ENCODE results near the gene AK1. TPM values are rescaled to one million over a fixed set of nuclear protein-coding genes. Genes with fewer than 3 reads are reported as not detected.

The AK1 gene
- total and polyA plus RNA-seq, 2 of the 13 experiments (the other 11 are each of a cell fraction or from before 2014, with no cell fraction given) = 19.1 to 32.8 TPM

DNA sequence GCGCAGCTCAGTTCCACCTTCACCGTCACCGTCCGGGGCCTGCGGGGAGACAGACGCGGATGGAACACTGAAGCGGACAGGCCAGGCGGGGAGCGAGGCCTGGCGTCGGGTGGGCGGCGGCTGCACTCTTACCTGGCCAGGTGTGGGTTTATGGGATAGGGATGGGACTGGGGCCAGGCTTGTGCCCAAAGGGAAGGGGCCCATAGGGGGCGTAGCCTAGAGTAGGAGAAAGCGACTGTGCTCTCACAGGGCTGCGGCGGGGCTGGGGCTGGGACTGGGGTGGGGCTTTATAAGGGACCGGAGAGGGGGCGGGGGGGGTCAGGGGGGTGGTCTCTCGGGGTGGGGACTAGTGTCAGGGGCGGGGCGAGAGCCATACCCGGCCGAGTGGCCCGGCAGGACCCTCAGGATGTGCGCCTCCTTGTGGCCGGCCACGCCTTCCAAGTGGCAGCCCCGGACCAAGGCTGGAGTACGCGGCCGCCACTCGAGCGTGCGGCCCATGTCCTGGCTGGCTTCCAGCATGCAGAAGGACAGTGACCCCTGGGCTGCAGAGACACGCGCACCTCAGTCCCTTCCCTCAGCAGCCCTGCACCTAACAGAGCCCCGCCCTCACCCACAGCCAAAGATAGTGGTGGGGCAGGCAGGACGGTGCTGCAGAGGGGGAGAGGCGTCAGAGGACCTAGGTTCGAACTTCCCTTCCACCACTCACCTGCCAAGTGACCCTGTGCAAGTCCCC is 52.0 kb downstream of the AK1 start (continued):
- TF ChIP-seq, protein P1, sequence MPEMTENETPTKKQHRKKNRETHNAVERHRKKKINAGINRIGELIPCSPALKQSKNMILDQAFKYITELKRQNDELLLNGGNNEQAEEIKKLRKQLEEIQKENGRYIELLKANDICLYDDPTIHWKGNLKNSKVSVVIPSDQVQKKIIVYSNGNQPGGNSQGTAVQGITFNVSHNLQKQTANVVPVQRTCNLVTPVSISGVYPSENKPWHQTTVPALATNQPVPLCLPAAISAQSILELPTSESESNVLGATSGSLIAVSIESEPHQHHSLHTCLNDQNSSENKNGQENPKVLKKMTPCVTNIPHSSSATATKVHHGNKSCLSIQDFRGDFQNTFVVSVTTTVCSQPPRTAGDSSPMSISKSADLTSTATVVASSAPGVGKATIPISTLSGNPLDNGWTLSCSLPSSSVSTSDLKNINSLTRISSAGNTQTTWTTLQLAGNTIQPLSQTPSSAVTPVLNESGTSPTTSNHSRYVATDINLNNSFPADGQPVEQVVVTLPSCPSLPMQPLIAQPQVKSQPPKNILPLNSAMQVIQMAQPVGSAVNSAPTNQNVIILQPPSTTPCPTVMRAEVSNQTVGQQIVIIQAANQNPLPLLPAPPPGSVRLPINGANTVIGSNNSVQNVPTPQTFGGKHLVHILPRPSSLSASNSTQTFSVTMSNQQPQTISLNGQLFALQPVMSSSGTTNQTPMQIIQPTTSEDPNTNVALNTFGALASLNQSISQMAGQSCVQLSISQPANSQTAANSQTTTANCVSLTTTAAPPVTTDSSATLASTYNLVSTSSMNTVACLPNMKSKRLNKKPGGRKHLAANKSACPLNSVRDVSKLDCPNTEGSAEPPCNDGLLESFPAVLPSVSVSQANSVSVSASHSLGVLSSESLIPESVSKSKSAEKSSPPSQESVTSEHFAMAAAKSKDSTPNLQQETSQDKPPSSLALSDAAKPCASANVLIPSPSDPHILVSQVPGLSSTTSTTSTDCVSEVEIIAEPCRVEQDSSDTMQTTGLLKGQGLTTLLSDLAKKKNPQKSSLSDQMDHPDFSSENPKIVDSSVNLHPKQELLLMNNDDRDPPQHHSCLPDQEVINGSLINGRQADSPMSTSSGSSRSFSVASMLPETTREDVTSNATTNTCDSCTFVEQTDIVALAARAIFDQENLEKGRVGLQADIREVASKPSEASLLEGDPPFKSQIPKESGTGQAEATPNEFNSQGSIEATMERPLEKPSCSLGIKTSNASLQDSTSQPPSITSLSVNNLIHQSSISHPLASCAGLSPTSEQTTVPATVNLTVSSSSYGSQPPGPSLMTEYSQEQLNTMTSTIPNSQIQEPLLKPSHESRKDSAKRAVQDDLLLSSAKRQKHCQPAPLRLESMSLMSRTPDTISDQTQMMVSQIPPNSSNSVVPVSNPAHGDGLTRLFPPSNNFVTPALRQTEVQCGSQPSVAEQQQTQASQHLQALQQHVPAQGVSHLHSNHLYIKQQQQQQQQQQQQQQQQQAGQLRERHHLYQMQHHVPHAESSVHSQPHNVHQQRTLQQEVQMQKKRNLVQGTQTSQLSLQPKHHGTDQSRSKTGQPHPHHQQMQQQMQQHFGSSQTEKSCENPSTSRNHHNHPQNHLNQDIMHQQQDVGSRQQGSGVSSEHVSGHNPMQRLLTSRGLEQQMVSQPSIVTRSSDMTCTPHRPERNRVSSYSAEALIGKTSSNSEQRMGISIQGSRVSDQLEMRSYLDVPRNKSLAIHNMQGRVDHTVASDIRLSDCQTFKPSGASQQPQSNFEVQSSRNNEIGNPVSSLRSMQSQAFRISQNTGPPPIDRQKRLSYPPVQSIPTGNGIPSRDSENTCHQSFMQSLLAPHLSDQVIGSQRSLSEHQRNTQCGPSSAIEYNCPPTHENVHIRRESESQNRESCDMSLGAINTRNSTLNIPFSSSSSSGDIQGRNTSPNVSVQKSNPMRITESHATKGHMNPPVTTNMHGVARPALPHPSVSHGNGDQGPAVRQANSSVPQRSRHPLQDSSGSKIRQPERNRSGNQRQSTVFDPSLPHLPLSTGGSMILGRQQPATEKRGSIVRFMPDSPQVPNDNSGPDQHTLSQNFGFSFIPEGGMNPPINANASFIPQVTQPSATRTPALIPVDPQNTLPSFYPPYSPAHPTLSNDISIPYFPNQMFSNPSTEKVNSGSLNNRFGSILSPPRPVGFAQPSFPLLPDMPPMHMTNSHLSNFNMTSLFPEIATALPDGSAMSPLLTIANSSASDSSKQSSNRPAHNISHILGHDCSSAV (CRISPR knock-in tag; IDR thresholded peaks at IDR 0.05; ENCODE audit: borderline replicate concordance) = no peak
- TF ChIP-seq ZNF143 (CRISPR knock-in tag; IDR thresholded peaks at IDR 0.05) = peak; percentile 42; the same call in 1 of the 2 replicates
- TF ChIP-seq ARNT2 (CRISPR knock-in tag; IDR thresholded peaks at IDR 0.05; ENCODE audit: low read depth) = 0 out of 2 replicates have a peak, but pooled peaks have one; percentile 33
- TF ChIP-seq NCOA5 (CRISPR knock-in tag; IDR thresholded peaks at IDR 0.05) = no peak
- TF ChIP-seq TBX2 (CRISPR knock-in tag; IDR thresholded peaks at IDR 0.05; ENCODE audit: borderline replicate concordance) = peak; percentile 34
- no peak for TF ChIP-seq ZNF790 (CRISPR knock-in tag; IDR thresholded peaks at IDR 0.05; ENCODE audit: borderline replicate concordance)
- TF ChIP-seq ZNF263 (CRISPR knock-in tag; IDR thresholded peaks at IDR 0.05) = no peak; the same call in 1 of the 2 replicates
- TF ChIP-seq ZMYM4 (CRISPR knock-in tag; IDR thresholded peaks at IDR 0.05) = peak; percentile 37; the same call in 1 of the 2 replicates
- TF ChIP-seq RFXANK (CRISPR knock-in tag; IDR thresholded peaks at IDR 0.05) = no peak
- no peak for TF ChIP-seq MIER2 (CRISPR knock-in tag; IDR thresholded peaks at IDR 0.05)
- no peak for TF ChIP-seq ZBTB21 (CRISPR knock-in tag; IDR thresholded peaks at IDR 0.05)
- no peak for TF ChIP-seq SIX1 (CRISPR knock-in tag; IDR thresholded peaks at IDR 0.05; ENCODE audit: borderline replicate concordance)
- peak; percentile 61; the same call in 1 of the 2 replicates for TF ChIP-seq RAD21 (CRISPR knock-in tag; IDR thresholded peaks at IDR 0.05)
- TF ChIP-seq, protein P2, sequence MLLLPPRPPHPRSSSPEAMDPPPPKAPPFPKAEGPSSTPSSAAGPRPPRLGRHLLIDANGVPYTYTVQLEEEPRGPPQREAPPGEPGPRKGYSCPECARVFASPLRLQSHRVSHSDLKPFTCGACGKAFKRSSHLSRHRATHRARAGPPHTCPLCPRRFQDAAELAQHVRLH (CRISPR knock-in tag; IDR thresholded peaks at IDR 0.05; ENCODE audit: borderline replicate concordance, low read depth) = no peak; the same call in 1 of the 2 replicates
- TF ChIP-seq ZNF550 (CRISPR knock-in tag; IDR thresholded peaks at IDR 0.05; ENCODE audit: borderline replicate concordance) = no peak
- TF ChIP-seq HMG20A (CRISPR knock-in tag; IDR thresholded peaks at IDR 0.05; ENCODE audit: borderline replicate concordance) = no peak
- TF ChIP-seq PPARG (CRISPR knock-in tag; conservative IDR thresholded peaks at IDR 0.05) = no peak
- TF ChIP-seq PLRG1 (conservative IDR thresholded peaks at IDR 0.05) = no peak
- TF ChIP-seq ZNF34 (CRISPR knock-in tag; IDR thresholded peaks at IDR 0.05; ENCODE audit: borderline replicate concordance) = no peak
- TF ChIP-seq BRD4 (CRISPR knock-in tag; IDR thresholded peaks at IDR 0.05) = no peak
- no peak for TF ChIP-seq POLR2AphosphoS5 (IDR thresholded peaks at IDR 0.05; ENCODE audit: low read depth, low read length)
- TF ChIP-seq, protein P3, sequence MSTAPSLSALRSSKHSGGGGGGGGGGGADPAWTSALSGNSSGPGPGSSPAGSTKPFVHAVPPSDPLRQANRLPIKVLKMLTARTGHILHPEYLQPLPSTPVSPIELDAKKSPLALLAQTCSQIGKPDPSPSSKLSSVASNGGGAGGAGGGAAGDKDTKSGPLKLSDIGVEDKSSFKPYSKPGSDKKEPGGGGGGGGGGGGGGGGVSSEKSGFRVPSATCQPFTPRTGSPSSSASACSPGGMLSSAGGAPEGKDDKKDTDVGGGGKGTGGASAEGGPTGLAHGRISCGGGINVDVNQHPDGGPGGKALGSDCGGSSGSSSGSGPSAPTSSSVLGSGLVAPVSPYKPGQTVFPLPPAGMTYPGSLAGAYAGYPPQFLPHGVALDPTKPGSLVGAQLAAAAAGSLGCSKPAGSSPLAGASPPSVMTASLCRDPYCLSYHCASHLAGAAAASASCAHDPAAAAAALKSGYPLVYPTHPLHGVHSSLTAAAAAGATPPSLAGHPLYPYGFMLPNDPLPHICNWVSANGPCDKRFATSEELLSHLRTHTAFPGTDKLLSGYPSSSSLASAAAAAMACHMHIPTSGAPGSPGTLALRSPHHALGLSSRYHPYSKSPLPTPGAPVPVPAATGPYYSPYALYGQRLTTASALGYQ (CRISPR knock-in tag; IDR thresholded peaks at IDR 0.05) = no peak

Measured in HepG2 (cell line).